GM12875 (cell line): ENCODE measurements around the gene DDN.

Source experiments
- H3K4me3 ChIP-seq: one replicate; pipeline ENCODE4 v1.5.1; 2011; ENCODE audit warnings: low read depth, low read length, control low read depth
- TF ChIP-seq, protein P1 (sequence below): IDR thresholded peaks from 2 replicates; pipeline ENCODE4 v1.5.1; 2011; ENCODE audit warnings: low read depth, mild to moderate bottlenecking, control low read depth, inconsistent platforms, low read length, moderate library complexity, borderline replicate concordance; ENCODE audit not compliant: insufficient read depth

Gene DDN

DNA sequence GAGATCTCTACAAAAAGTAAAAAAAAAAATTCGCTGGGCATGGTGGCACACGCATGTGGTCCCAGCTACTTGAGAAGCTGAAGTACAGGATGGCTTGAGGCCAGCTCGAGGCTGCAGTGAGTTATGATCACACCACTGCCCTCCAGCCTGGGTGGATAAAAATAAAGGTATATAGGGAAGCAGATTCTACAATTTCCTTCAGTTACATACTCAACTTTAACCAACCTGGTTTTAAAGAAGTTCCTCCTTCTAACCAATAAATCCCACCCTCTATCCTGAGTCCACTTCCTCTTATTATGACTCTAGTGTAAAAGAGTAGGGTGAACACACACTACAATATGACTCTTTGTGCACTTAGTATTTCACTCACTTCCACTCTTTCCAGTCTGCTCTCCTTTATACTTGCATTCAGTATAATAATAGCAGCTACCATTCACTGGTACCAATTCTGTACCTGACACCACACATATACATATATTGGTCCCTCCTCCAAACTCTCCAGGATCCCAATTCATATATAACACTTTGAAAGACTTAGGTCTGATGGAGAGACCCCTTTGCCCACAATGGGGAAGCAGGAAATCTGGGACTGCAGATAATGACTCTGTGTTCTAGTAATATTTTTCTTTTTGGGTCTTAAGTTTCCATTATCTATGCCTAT, 44.2 kb downstream of the DDN start:
- TF ChIP-seq, protein P1, sequence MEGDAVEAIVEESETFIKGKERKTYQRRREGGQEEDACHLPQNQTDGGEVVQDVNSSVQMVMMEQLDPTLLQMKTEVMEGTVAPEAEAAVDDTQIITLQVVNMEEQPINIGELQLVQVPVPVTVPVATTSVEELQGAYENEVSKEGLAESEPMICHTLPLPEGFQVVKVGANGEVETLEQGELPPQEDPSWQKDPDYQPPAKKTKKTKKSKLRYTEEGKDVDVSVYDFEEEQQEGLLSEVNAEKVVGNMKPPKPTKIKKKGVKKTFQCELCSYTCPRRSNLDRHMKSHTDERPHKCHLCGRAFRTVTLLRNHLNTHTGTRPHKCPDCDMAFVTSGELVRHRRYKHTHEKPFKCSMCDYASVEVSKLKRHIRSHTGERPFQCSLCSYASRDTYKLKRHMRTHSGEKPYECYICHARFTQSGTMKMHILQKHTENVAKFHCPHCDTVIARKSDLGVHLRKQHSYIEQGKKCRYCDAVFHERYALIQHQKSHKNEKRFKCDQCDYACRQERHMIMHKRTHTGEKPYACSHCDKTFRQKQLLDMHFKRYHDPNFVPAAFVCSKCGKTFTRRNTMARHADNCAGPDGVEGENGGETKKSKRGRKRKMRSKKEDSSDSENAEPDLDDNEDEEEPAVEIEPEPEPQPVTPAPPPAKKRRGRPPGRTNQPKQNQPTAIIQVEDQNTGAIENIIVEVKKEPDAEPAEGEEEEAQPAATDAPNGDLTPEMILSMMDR = no peak
- no peak overlapping the region for H3K4me3 ChIP-seq

DNA sequence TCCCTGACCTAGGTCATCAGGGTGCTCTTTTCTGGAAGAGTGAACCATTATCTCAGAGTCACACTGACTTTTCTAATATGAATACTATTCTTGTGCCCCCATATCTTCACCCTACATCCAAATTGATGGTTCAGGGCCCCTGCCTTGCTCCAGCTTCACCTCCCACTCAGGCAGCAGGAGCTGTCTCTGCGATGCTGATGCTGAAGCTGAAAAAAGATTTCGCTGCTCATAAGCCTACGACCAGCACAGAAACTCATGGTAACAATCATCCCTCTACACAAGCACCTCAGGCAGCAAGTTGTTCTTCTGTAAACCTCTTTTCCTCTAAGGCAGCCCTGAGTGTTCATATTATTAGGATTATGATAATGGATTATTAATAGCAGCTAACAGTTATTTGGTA, 45.1 kb downstream of the DDN start:
- H3K4me3 ChIP-seq = no peak overlapping the region
- TF ChIP-seq, protein P1 = no peak

DNA sequence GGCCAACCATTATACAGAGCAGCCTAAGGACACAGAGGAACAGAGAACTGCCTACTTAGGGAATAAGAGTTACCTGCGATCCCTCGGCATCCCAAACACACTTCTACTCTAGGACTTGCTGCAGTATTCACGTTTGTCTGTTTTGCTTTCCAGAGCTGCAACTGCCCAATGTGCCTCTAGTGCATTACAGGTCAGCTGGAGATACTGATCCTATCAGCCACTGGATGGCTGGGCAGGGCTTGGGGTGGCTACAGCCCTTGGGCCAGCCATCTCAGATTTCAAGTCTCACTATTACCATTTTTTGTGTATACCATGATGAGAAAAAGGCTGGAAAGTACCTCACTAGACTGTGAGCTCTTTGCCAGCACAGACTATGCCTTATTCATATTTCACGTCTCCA, 46.5 kb downstream of the DDN start:
- H3K4me3 ChIP-seq = no peak overlapping the region
- TF ChIP-seq, protein P1 = no peak

DNA sequence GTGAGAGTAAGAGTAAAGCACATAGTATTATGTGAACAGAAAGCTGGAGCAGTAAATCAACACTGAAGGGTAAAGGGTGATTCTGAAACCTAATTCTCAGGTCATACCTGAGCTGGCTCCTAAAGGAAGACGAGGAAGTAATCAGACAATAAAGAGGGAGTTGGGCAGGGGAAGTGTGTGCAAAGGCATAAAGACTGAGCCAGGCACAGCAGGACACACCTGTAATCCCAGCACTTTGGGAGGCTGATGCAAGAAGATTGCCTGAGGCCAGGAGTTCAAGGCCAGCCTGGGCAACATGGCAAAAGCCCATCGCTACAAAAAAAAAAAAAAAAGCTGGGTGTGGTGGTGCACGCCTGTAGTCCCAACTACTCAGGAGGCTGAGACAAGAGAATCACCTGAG, 51.4 kb downstream of the DDN start:
- TF ChIP-seq, protein P1 = no peak
- H3K4me3 ChIP-seq = no peak overlapping the region

DNA sequence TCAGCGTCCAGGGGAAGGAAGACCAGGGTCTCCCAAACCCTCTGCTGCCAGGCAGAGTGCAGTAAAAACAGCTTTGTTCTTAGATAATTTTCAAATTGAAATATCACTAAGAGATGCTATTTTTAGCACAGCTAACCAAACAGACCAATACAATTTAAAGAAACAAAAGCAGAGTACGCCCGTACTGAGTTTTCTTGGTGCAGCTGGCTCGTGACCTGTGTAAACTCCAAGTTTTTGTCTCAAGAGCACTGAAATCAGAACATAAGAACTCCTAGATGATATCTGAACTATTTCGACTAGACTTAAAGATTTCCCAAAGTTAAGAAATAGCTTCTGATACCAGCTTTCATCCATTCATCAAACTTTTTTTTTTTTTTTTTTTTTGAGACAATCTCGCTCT, 52.2 kb downstream of the DDN start:
- TF ChIP-seq, protein P1 = no peak
- H3K4me3 ChIP-seq = no peak overlapping the region

DNA sequence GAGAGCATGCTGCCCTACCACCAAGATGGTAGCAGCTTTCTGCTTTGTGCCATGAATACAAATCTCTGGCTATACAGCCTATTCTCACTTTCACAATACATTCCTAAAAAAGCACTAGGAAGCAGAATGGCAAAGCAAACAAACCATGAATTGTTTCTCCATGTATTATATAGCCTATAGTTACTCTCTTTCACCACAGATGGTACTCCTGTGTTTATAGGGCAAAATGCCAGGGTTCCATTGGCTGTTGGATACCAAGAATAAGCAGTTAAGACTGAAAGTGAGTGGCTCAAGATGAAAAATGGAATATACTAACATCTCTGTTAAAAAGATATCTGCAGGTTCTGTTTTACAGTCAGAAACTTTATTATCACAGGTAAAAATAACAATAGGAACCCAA, 53.0 kb downstream of the DDN start:
- no peak overlapping the region for H3K4me3 ChIP-seq
- TF ChIP-seq, protein P1 = no peak
